AG04450 (cell line): ENCODE data around the gene FBXO17. TPM values are rescaled to one million over a fixed set of nuclear protein-coding genes. Genes with fewer than 3 reads are reported as not detected.

Experiments used
- CTCF ChIA-PET: fragments of 300-600, 350-600 bp; formaldehyde crosslinking; extraction: SDS; loops from one replicate; lab custom pipeline; 2022; ENCODE audit warnings: antibody characterized with exemption, inconsistent platforms; lab: Charles Lee
- POLR2A ChIA-PET: fragments of 350-600 bp; formaldehyde crosslinking; extraction: SDS; loops from one replicate; lab custom pipeline; 2021; ENCODE audit warnings: antibody characterized with exemption, inconsistent platforms; lab: Yijun Ruan, JAX
- DNase-seq: peaks from one replicate; pipeline ENCODE4 v3.0.0-alpha.2; 2011; ENCODE audit warnings: low read depth, low spot score
- H3K27ac ChIP-seq: one replicate; pipeline ENCODE4 v1.5.1; 2012; ENCODE audit warnings: low read depth, low read length, control low read depth
- H3K27me3 ChIP-seq: one replicate; pipeline ENCODE4 v1.6.0; 2012; ENCODE audit warnings: low read length; ENCODE audit not compliant: control insufficient read depth, insufficient read depth
- H3K4me3 ChIP-seq: 2 replicates; pipeline ENCODE4 v1.5.1; 2011; ENCODE audit warnings: mild to moderate bottlenecking, low read depth, low read length, control low read depth
- H3K9me3 ChIP-seq: 2 replicates; pipeline ENCODE4 v1.5.1; 2012; ENCODE audit warnings: low read length; ENCODE audit not compliant: control insufficient read depth, insufficient read depth
- CTCF ChIP-seq: IDR thresholded peaks from 2 replicates; pipeline ENCODE4 v1.5.1; 2011; ENCODE audit warnings: low read depth, low read length, control low read depth, inconsistent platforms
- polyA plus RNA-seq: library from polyadenylated mRNA; depleted of rRNA; stranded (reverse); fragments of >200 nt; gene quantifications from 2 replicates; pipeline ENCODE4 v1.2.3, GENCODE V29; 2011

FBXO17 gene
- polyA plus RNA-seq, 1 experiment = 10.8 TPM

DNA sequence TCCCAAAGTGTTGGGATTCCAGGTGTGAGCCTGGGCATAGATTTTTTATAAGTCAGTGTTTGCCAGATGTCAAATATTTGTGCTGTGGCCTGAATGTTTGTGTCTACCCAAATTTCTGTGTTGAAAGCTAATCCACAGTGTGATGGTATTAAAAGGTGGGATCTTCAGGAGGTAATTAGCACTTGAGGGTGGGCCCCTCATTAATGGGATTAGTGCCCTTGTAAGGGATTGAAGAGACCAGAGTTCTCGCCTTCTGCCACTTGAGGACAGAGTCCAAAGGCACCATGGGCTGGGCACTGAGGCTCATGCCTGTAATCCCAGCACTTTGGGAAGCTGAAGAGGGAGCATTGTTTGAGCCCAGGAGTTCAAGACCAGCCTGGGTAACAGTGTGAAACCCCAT lies 9.7 kb upstream of the FBXO17 start:
- ChIA-PET POLR2A (no interaction called here), CTCF (no interaction called here)
- TF ChIP-seq CTCF = no peak
- Histone ChIP-seq H3K27ac (no peak overlapping the region), H3K4me3 (no peak overlapping the region), H3K27me3 (peaks cover 4% of the 10 kb centered on the region), H3K9me3 (peaks cover 14% of the 10 kb centered on the region)
- DNase-seq = no peak

DNA sequence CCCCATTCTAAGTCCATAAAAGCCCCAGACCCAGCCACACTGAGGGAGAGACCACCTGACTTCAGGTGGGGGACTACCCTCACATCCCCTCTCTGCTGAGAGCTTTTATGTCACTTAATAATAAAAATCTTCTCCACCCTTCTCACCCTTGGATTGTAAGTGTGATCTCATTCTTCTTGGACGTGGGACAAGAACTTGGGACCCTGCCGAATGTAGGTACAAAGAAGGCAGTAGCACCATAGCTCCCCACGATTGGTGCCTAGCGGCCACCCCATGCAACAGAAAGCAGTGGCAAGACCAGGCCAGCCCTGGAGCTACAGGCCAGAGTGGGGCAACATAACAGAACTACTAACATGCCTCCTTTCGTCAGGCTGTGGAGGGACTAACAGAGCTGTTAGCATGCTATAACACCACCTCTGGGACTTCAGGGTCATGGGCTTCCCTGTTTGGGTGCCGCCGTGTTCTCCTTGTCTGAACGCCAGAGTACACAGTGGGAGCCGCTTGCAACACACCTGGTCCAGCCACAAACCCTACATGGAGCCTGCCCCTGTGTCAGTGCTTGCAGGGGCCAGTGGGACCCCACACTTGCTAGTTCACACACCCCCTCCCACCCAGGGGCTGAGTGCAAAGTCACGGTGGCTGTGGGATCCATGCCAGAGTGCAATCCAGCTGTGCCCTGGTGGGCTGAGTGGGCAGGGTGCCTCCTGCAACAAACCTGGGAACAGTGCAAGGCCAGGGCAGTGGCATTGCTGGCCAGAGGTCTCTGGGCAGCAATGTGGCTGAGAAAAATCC lies 5.2 kb upstream of the FBXO17 start:
- Histone ChIP-seq H3K9me3 (peaks cover 14% of the 10 kb centered on the region), H3K4me3 (no peak overlapping the region), H3K27me3 (peaks cover 1% of the 10 kb centered on the region), H3K27ac (no peak overlapping the region)
- POLR2A ChIA-PET = no interaction called here
- DNase-seq = no peak
- TF ChIP-seq CTCF = no peak
- CTCF ChIA-PET = interaction anchor here (0.6 kb wide), 1 partner anchor 19 kb away, joined by 3 read pairs; no protein-coding TSS in a partner anchor

GRCh38 chr19:38979812-38980211 lies 4.3 kb upstream of the FBXO17 start:
- no peaks in the 10 kb centered on the region for H3K27me3 ChIP-seq
- H3K9me3 ChIP-seq = peaks cover 9% of the 10 kb centered on the region
- POLR2A ChIA-PET = no interaction called here
- CTCF ChIA-PET = no interaction called here
- no peak overlapping the region for H3K27ac ChIP-seq
- no peak overlapping the region for H3K4me3 ChIP-seq
- no peak for TF ChIP-seq CTCF
- no peak for DNase-seq

DNA sequence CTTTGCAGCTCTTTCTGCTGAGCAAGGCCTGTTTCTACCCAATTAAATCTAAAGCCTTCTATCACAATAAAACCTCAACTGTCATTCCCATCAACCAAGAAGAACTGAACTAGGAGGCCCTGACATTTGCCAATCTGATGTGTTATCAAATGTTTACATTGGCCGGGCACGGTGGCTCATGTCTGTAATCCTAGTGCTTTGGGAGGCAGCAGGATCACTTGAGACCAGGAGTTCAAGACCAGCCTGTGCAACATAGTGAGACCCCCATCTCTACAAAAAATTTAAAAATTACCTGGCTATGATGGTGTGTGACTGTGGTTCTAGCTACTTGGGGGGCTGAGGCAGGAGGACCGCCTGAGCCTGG lies 2.8 kb upstream of the FBXO17 start:
- H3K27ac ChIP-seq = no peak overlapping the region
- no peak overlapping the region for H3K4me3 ChIP-seq
- no peak for TF ChIP-seq CTCF
- DNase-seq = no peak
- peaks cover 9% of the 10 kb centered on the region for H3K9me3 ChIP-seq
- ChIA-PET POLR2A (no interaction called here), CTCF (interaction anchor here (2.1 kb wide), 1 partner anchor 16 kb away, joined by 11 read pairs; no protein-coding TSS in a partner anchor)
- no peaks in the 10 kb centered on the region for H3K27me3 ChIP-seq
